Hippocampal formation (tissue), 2 donors: Measurements from ENCODE around the gene NTM.

Experiments used
- DNase-seq, 2 donors: peaks; one replicate each; lab custom pipeline; 2025; lab: John Stamatoyannopoulos, UW

Gene NTM

DNA sequence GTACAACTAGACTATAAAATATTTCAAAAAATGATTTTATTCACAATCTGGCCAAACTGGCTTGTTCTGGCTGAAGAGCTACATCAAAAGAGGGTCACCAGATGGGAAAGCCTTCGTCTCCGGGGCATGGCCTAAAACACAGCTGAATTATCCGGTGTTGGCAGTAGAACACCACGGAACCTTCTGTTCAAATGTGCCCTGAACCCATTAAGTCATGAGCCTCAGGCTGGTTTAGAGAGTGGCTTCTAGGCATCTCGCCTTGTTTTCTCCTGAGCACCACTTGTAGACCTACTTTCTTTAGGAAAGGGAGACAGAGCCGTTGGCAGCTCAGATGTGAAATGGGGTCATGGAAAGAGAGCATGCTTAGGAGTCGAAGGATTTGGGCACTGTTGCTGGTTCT lies 890.2 kb downstream of the NTM start:
- DNase-seq: no peak

DNA sequence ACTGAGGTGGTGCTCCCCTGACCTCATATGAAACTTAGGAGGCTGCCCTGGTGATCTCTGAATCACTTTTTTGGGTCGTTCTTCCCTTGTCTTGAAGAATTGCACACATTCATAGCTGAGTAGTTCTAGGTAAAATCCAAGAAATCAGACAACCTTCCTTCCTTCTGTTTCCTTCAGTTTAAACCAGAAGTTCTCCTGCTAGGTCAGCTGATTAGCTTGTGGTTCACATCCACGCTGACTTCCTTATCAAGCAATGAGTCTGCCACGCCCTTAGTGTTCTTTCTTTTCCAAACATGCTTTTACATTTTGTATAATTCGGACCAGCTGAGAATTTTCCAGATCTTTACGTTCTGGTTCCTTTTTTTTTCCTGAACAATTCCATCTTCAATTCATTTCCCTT lies 892.8 kb downstream of the NTM start:
- no peak for DNase-seq

DNA sequence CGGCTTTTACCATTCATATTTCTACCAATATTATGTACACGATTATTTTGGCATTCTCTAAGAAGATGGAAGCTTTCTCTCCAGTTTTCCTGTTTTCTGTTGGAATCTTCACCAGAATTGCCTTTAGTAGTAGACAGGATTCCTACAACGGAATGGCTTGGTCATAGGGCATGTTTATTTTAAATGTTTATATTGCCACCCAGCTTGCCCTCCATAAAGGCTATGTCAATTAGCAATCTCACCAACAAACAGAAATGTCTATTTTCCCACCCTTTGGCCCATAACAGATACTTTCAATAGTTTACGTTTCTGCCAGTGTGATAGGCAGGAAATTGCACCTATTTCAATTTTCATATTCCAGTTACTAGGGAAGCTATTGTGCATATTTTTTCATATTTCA lies 893.5 kb downstream of the NTM start:
- DNase-seq: no peak

DNA sequence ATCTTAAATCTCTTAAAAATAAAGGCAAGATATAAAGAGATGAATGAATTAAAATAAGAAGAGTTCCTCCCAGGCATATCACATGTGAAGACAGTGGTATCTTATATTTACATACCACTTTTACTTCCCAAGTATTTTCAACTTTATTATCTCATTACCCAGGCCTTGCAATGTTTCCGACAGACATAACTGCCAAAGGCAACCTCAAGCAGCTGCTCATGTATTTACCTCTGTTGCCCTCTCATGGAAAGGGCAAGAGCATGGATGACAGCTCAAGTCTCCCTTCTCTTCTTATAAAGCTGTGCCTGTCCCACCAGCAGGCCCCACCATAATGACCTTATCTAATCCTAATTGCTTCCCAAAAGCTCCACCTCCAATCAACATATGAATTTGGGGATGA lies 894.2 kb downstream of the NTM start:
- no peak for DNase-seq

DNA sequence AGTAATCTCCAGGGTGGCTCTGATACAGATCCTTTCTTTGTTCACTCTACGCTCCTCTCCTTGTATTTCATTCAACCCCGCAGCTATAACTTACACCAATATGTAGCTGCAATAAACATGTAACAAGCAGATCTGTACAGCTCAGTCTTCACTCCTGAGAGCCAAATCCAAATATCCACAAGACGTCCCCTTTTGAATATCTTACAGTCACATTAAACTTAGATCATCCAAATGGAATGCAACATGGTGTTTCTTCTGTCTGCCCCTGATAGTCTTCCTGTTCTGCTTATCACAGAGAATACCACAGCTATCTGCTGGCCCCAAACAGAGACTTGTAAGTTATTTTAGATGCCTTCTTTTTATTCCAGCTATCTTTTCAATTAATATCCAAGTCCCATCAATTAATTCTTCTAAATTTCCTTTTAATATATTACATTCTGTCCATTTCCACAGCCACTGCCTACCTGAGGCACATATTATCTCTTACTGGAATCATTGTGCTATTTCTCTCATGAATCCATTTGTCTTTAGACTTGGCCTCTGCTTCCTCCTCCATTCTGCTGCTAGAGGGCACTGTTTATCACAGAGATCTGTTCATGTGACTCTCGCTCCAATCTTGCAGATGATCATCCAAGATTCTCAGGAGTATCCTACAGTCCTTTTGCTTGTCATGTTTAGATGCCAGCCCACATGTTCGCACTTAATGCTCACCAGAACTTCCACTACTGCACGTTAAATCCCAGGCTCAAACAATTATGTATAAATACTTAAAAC lies 908.6 kb downstream of the NTM start:
- DNase-seq: no peak

DNA sequence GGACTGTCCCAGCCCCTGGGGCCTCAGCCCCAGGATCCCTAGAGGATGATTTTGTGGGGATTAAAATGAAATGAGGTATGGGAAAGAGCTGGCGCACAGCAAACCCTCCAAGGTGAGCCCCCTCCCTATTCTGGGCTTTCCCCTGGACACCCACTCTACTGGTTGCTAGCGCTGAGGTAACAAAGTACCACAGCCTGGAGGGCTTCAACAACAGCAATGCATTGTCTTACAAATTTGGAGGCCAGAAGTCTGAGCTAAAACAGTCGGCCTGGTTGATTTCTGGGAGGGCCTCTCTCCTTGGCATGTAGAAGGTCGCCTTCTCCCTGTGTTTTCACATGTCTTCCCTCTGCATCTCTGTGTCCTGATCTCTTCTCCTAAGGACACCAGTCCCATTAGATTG lies 913.6 kb downstream of the NTM start:
- DNase-seq: no peak

DNA sequence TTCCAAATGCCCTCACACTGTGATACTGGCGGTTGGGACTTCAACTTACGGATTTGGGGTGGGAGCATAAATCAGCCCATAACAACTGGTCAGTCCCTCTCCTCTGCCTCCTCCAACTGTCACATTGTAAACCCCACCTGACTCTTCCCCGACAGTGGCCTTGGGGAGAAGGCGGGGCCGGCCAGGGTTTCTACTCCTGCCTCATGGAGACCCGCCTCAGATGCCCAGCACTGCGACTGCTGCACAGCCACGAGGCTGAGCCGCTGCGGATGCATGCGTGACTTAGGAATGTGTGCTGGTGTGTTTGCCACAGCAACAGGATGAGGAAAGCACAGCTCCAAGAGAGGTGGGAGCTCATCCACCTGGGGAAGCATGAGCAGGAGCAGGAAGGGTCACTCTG lies 914.2 kb downstream of the NTM start:
- DNase-seq: no peak

DNA sequence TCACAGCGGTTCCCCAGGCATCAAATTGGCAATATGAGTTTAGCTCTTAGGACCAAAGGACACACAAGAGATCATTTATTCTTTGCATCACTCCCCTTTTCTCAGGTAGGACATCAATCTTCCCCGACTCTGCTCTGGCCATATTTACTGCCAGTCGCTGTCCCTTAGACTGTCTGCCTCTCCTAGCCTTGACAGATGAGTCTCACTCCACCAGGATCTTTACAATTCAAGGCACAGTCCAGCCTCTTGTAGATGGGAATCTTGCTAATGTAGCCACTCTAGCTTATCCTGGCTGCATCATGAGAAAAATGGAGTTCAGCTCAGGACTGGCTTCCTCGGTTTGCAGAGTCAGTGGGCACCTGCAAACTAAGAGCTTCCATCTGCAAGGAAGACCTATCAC lies 915.2 kb downstream of the NTM start:
- DNase-seq: no peak

DNA sequence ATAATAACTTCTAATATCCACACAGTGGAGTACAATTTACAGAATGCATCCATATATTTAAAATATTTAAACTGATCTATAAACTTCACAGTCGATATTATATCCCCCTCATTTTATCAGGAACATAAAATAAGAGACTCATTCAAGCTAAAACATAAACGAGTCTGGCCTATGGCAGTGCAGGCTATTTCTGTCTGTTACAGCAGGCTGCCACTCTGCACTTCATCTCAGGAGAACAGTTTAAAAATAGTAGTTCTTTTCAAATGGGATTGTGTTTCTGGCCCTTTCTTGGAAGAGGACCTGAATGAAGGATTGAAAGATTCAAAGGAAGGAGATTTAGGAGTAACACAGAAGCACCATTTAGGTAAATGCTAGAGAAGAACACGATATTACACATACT lies 915.7 kb downstream of the NTM start:
- no peak for DNase-seq

DNA sequence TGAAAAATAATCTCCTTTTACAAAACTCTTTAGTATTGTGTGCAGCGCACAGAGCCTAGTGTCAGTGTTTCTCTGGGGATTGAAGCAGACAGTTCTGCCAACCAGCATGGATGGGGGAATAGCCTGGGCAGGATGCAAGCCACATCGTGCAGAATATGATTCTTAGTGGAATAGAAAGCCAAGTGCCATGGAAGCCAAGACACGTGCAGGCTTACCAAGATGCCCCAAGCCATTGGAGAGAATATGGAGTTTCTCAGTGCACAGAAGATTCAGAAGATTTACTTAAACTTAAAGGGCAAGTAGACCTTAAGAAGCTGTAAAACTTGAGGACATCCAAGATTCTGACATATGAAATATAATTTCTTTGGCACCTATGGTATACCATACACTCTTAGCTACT lies 917.6 kb downstream of the NTM start:
- DNase-seq: no peak

DNA sequence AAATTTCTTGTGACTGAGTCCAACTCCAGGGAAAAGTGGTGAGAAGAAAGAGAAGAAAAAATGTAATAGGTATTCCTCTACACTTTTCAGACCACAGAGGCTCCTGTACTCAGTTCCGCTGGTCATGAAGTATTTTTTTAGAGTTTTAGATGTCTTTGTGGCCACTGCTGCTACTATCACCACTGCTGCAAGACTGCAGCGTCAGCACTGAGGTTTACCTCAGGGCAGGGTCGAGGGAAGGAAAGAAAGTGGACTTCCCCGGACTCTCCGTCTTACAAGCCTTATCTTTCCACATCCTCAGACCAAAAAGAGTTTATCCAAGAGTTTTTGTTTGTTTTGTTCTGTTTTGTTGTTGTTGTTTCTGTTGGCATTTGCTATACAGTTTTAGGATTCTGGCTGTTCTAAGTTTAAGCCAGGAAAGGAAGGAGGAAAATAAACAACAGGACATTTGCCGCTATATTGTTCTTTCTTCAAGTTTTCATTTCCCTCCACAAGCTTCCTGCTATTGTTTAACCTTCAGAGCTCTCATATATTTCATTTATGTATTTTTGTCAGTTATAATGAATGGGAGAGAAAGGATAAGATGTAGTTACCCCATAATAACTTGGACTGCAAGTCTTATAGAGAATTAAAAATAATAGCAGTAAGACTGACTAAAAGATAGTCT lies 919.3 kb downstream of the NTM start:
- no peak for DNase-seq

DNA sequence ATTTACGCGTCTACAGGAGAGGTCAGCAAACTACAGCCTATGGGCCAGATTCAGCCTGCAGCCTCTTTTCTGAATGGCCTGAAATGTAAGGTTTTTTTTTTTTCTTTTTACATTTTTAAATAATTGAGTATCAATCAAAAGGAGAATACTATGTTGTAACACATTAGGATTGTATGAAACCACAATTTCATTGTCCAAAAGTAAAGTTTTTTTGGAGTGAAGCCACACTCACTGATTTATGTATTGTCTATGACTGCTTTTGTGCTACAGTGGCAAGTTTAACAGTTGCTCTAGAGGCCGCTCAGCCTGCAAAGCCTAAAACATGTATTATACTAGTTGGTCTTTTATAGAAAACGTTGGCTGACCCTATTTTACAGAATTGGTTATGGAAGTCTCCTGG lies 923.2 kb downstream of the NTM start:
- no peak for DNase-seq

DNA sequence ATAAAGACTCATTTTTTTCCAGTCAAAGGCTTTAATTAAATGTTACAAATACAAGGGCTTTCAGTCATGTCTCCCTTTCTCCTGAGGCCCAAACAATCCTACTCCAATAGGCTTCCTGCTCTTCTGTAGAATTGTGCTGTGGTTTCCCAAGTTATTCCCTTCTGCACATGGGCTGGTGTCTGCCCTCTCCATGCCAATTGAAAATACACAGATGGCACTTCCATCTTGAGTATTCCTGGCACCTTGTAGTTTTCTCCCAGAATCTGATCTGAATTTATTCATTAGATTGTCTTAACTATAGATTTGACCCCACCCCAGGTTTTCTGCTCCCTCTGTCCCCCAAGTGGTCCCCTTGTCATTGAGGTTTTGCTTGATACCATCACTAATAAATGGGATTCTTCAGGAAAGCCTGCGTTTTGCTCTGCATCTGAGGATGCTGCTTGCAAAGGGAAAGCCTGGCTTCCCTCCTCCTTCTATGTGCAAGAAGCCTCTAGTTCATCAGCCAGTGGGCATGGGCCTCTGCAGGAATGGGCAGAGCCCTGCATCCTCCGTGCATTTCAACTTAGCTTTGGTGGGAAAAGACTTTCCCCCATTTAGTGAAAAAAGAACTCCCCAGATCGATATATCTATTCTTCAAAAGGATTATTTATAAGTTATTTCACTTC lies 926.7 kb downstream of the NTM start:
- no peak for DNase-seq

DNA sequence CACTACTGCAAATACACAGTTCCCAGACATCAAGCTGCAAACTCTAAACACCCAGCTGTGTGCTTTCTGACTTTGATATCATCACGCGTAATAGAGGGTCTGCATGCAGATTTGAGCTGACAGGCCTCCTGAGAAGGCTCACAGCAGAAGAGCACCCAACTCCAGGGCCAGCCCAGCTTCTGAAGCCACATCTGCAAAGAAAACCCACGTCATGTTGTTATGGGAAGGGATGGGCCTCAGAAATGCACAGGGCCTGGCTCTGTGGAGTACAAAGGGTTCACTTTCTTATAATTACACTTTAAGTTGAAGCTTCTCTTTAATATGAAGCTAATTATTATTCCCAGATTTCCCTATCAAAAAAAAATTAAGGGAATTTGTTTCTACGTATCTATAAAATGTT lies 927.9 kb downstream of the NTM start:
- no peak for DNase-seq

DNA sequence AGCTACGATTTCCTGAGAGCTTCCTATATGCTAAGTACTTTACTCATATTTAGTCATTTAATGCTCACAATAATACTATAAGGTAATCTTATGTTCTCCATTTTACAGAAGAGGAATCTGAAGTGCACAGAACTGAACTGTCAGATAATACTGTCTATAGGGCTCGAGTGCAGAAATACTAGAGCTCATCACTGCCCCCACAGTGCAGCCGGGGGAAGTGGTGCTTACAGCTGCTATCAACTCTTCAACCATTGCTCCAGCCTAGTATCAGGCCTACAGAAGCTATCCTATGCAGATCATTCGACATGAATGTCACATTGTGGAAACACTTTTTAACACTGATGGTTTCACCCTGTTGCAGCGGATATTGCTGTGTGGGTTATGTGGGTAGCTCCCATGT lies 929.9 kb downstream of the NTM start:
- no peak for DNase-seq

DNA sequence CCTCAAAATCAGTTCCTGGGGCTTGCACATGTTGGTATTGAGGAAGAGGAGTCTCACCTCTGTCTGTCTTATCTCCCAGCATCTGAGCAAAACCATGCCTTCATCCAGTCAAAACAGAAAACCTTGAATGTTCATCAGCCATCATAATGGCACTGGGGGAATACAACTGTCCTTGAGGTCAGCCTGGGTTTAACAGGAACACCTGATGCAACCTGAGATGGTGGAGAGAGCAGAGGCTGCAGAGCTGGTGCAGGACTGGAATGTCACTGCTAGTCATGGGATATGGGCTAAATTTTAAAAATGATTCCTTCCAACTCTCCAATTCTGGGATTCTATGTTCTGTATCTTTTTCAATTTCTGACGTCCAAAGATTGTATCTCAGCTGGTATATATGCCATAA lies 931.0 kb downstream of the NTM start:
- DNase-seq: no peak

DNA sequence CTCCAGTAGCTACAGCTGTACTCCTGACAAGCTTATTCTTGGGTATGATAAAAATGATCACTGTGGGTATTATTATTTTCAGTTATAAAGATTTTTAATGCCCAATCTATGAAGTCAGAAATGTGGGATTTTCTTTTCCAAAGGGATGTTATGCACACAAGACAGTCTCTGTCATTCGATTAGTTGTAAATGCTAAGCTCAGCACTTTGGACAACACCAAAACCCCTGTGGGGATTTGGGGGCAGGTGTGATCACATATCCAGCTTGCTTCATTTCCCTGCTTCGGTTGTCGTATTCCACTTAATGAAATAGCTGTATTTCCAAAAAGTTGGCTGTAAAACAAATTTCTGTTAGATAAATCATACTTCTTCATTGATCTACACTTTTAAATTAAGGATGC lies 931.5 kb downstream of the NTM start:
- no peak for DNase-seq

DNA sequence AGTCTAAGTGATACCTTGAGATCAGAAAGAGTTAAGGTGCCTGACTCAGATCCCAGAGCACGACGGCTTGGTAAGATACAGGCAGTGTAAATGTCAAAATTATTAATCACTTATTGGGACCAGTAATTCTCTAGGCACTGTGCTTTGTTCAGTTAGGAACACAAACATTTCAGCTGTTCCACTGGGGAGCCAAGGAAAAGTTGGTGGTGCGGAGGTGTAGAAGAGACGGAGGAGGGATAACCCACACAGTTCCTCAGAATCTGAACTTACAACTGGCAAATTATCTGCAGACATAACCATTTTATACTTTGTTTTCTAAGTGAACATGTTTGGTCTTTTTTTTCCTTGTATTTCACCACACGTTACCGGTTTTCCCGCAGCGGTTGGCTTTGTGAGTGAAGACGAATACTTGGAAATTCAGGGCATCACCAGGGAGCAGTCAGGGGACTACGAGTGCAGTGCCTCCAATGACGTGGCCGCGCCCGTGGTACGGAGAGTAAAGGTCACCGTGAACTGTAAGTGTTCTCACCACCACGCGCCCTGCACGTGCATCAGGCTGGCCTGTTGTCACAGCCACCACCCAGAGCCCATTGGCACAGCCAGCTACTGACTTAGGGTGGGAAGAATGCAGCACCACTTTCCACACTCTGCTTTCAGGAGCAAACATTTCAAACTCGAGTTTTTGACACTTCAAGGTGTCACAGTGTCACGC lies 937.0 kb downstream of the NTM start:
- DNase-seq: no peak

DNA sequence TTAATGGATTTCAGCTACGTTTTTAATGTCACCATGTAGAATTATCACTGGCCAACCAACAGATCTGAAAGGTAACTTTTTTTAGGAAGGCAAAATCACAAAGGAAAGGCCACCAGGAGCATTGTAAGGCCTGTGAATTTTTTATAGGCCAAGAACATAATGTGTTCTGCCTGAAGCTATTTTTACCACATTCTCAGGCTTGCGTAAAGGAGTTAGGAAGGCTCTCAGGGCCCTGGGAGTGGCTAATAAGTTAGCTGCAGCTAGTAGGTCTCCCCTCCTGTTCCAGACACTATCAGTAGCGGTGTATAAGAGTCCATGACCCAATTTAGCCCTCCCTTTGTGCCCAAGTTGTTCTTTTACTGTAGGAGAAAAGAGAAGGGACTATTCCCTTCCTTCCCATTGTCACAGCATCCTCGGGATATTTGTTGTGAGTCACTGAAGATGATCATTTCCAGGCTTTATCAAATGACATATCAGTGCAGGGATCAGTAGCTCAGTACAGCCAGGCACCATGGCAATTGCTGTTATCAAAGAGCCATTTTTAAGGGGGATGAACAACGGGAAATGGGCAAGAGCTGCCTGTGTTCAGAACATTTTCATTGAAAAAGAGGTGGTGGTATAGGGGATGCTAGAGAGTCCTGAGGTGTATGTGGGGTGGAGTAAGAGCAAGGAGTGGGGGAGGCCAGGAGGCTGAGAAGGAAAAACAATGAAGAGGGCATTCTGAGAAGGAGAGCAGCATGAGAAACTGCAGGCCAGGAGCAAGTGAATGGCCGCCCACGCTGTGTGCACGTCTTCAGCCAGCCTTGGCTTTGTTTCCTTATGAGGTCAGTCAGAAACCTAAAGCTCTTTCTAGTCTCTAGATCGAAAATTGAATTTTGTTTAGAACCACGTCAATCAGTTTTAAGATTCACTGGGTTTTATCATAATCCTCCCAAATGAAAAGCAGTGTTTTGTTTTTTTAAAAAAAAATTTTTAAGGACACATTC lies 940.3 kb downstream of the NTM start:
- no peak for DNase-seq

DNA sequence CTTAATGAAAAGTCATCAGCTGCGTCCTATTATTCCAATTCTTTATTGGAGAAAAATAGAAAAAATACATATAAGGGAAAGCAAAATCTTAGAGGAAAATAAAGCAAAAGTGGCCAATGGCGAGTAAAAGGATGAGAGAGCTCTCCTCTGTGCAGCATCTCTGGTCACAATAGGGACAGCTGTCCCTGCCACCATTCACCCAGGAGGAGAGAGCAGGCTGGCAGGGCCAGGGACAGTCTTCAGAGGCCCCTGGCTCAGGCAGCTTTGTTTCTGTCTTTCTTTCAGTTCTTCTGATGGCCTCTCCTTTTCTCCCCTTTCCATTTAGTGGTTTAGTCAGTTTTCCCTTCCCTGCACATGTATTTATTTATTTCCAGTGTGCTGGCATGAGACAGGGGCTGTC lies 941.3 kb downstream of the NTM start:
- DNase-seq: no peak

DNA sequence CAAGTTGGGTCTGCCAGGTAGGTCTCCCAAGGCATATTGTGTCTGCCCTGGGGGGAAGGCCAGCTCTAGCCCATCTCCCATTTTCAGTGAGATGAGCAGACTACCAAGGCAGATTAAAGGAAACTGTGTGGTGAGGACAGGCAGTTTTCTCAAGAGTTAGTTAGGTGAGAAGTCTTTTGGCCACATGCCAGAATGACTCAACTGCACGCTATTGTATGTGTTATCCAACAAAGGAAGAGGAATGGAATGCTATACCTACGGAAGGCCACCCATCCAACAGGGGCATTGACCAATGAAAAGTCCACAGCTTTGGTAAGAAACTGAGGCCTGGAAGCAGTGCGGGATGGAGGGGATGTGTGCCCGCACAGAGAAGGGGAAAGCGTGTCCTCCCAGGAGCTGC lies 941.7 kb downstream of the NTM start:
- no peak for DNase-seq
